T47D (cell line): ENCODE results near the gene ALKBH4.
"Not testable (repeated sequence)": the region's sequence is repeated elsewhere in the genome, so short reads cannot be mapped to it uniquely, and the experiment has no call there.

Experiments used
- DNase-seq, 2 experiments: peaks; one replicate each; pipeline versions ENCODE4 v3.0.0 to v3.0.0-alpha.2; 2011 to 2012; ENCODE audit warnings: low read depth in 1 of 2, low spot score in 1 of 2
- JUND ChIP-seq: IDR thresholded peaks from 2 replicates; pipeline ENCODE4 v1.6.1; 2012; ENCODE audit warnings: low read depth
- in situ Hi-C: cut with HindIII; loops from 2 replicates; pipeline ENCODE4 v1.10.0; 2016; ENCODE audit warnings: low sequenced_read_pairs, low pct_unique_long_range_greater_than_20kb

The ALKBH4 gene

DNA sequence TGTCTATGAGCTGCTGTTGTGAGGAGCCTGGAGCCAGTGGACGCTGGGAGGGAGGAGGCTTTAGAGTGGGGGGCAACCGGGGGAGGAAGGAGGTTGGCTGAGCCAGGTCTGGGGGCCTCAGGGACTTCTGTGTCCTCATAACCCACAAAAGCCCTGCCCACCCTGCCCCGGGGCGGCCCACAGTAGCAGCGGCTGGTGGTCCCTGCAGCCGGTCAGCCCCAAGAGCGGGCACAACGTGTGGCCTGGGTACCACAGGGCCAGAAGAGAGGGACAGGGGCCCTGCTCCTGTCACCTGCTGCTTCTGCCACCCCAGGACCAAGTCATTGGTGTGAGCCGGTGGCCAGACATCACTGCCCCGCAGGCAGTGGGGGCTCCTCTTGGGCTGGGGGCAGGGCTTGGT lies 17.3 kb upstream of the ALKBH4 start:
- not testable (repeated sequence) for DNase-seq

DNA sequence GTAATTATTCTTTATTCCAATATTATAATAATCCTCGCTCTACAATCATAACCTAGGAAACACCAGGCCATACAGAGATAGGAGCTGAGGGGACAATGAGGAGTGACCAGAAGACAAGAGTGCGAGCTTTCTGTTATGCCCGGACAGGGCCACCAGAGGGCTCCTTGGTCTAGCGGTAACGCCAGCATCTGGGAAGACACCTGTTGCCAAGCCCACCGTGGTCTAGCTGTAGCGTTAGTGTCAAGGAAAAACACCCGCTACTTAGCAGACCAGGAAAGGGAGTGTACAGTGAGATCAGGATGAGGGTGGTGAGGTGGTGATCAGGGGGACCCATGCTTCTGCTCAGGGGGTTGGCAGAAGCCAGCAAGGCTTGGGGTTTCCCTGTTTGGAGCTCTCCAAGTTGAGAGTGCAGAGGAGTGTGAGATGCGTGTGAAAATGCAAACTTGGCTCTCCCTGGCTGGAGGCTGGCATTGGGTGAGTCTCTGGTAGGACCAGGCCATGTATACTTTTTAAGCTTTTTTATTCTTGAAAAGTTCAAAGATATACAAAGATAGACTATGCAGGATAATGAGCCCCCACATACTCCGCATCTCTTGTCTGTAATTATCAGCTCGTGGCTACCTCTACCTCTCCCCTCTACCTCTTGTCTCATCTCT lies 15.4 kb upstream of the ALKBH4 start:
- in situ Hi-C loops, DNase-seq: not testable (repeated sequence)

More for the DNA sequence above, 17.3 kb upstream of the ALKBH4 start:
- in situ Hi-C loops: not testable (repeated sequence)

- in situ Hi-C loops, DNase-seq: not testable (repeated sequence)
These were observed 14.5 kb upstream of the ALKBH4 start for GRCh38 chr7:102479209-102479584.

- in situ Hi-C loops: not testable (repeated sequence)
- peak in 1 of 2 experiments; percentile 89 for DNase-seq
These were observed 13.9 kb upstream of the ALKBH4 start, which contains the start of gene POLR2J for GRCh38 chr7:102478314-102479208. POLR2J (minus strand) TSS chr7:102478922; CDS start chr7:102478860, 62 bp downstream.

DNA sequence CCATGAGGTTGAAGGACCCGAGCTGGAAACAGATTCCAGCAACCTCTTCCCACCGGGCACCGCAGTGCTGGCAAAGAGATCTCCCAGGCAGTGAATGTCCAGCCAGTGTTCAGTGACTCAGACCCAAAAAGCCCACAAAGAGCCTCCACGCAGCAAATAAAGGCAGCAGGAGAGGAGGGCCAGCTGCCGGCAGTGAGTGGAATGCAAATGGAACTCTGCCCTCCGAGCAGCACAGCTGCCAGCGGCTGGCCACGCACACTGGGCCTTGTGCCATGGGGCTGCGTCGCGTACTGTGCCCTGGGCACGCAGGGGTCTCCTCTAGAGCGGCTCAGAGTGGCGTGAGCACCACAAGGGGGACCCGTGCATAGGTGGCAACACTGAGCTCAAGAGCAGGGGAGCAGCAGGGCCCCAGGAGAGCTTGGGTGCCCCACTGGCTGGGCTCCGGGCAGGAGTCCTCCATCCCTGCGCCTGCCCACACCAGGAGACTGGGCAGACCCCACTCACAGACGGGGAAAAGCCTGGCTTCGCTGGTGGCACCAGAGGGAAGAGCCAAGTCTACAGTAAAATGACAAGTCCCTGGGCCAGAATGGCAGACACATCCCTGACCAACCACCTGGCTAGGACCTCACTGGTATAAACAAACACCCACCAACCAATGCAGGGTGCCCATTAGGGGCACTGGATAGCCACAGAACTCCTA lies 10.2 kb upstream of the ALKBH4 start:
- DNase-seq, in situ Hi-C loops: not testable (repeated sequence)

- DNase-seq, in situ Hi-C loops: not testable (repeated sequence)
These were observed 9.5 kb upstream of the ALKBH4 start for GRCh38 chr7:102474116-102474515.

- DNase-seq: no peak
- no peak for TF ChIP-seq JUND
- in situ Hi-C loops: no loop called here
These were observed 8.8 kb upstream of the ALKBH4 start for GRCh38 chr7:102473271-102473991.

DNA sequence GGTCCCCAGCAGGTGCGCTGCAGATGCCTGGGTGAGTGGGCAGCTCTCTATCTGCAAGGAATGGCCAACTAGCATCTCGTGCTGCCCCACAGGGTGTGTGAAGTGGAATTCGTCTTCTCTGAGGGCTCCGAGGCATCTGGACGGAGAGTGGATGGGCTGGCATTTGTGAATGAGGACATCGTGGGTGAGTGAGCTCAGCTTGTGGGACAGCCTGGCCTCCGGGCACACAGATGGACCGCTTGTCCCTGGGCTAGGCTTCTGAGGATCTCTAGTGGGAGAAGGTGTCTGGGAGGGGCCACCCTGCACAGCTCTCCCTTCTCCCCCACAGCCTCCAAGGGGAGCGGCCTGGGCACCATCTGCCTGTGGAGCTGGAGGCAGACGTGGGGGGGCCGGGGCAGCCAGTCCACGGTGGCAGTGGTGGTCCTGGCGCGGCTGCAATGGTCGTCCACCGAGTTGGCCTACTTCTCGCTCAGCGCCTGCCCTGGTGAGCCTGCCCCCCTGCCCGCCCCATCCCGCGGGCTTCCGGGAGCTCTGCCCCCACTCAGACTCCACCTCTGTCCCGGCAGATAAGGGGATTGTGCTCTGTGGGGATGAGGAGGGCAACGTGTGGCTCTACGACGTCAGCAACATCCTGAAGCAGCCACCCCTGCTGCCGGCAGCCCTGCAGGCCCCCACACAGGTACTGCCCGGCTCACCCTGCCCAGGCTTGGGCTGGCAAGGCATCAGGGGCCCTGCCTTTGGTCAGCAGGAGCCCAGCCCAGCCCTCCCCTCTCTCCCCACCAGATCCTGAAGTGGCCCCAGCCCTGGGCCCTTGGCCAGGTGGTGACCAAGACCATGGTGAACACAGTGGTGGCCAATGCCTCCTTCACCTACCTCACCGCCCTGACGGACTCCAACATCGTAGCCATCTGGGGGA lies 7.7 kb upstream of the ALKBH4 start:
- DNase-seq: no peak
- in situ Hi-C loops: no loop called here
- TF ChIP-seq JUND: no peak

- in situ Hi-C loops: no loop called here
- DNase-seq: no peak
- no peak for TF ChIP-seq JUND
These were observed 7.1 kb upstream of the ALKBH4 start for GRCh38 chr7:102471791-102472125.

DNA sequence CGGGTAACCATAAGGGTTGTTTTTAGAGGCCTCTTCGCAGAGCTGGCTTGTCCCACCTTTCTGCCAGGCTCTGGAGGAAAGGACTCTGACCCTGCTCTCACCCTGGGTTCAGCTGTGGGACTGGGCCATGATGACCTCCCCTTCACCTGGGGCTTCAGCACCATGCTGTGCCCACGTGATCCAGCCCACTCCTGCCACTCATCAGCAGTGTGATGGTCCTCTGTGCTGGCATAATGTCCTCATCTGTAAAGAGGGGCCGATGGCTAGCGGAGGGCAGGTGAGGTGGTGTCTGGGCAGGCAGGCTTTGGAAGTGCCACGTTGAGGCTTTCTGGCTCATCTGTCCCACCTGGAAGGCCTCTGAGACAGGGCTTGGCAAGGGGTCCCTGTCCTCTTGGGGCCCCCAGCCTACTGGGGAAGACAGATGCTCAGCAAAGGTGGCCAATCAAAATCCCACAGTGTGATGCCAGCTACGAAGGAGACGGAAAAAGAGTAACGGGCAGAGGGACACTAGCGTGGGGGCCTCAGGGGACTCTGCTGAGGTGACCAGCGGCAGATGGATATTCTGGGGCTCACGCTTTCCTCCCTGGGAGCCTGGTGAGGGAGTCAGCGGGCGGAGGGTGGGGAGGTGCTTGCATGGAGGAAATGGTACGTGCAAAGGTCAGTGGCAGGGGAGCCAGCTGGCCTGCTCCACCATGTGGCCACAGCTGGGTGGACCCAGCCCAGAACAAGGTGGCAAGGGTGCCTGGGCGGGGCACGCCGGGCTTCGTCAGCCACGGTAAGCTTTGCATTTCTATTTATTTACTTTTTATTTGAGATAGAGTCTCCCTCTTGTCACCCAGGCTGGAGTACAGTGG lies 5.5 kb upstream of the ALKBH4 start:
- TF ChIP-seq JUND: no peak
- in situ Hi-C loops: no loop called here
- no peak for DNase-seq

GRCh38 chr7:102469351-102469971 lies 4.8 kb upstream of the ALKBH4 start:
- no peak for DNase-seq
- no peak for TF ChIP-seq JUND
- in situ Hi-C loops: no loop called here
